Measurements from ENCODE around the gene SPINK14.

The SPINK14 gene

DNA sequence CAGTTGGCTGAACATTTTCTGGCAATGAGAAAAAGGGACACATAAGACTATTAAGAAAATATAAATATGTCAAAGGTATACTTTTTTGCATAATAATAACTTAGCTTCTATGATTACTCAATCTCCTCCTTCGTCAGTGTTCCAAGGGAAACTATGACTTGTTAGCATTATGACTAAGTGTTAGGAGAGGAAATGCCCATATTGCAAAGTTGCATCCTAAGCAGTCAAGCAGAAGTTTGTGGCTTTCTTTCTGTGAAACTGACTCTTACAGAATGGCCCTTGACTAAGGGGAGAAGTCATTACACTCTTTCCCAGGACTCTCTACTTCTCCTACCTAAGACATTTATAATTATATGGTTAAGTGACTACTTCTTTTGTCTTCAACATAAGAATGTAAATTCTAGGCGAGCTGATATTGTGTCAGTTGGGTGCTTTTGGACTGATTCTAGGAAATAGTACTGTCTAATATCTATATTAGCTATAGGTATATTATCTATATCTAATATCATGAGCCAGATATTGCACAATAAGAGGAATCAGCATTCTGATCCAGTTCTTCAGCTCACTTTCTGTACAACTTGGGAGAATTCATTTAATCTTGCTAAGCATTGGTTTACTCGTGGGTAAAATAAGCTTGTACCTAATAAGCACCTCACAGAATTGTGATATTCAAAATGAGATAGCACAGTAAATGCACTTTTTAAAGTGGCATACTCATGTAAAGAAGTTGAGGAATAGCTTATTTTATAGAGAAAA lies 18.1 kb downstream of the SPINK14 start:
- DNase-seq (ENCODE audit: insufficient read length, low spot score) = no peak
- FAIRE-seq = no peak
- no peak for TF ChIP-seq TAF1 (IDR thresholded peaks at IDR 0.05; ENCODE audit: low read depth, low read length)
- TF ChIP-seq POLR2AphosphoS5 (IDR thresholded peaks at IDR 0.05; ENCODE audit: low read depth, low read length) = no peak
- TF ChIP-seq SPI1 (IDR thresholded peaks at IDR 0.05; ENCODE audit: low read depth, low read length) = no peak
- TF ChIP-seq POU2F2 (IDR thresholded peaks at IDR 0.05; ENCODE audit: low read depth, low read length) = no peak
- TF ChIP-seq POLR2A (IDR thresholded peaks at IDR 0.05; ENCODE audit: low read depth, low read length) = no peak
- no peak for TF ChIP-seq PAX5 (IDR thresholded peaks at IDR 0.05; ENCODE audit: insufficient read depth, low read length, severe bottlenecking)

DNA sequence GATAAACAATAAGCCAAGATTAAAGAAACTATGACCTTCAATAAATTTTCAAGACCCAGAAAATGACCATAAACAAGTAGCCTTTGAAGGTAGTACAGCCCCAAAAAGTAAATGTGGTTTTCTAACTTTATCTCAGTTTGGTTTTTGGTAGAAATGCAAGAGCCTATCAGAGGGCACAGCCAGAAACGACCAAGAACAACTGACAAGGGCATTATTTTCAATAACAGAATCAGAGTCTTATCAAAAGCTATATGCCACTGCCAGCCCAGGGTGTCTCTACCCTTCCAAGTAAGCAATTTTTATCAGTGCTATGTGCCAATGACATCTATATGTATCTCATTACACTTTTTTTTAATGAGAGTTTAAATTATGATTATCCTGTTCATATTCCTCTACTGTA lies 22.7 kb downstream of the SPINK14 start:
- no peak for FAIRE-seq
- no peak for DNase-seq (ENCODE audit: insufficient read length, low spot score)
- TF ChIP-seq POLR2A (IDR thresholded peaks at IDR 0.05; ENCODE audit: low read depth, low read length) (no peak), PAX5 (IDR thresholded peaks at IDR 0.05; ENCODE audit: insufficient read depth, low read length, severe bottlenecking) (no peak), POU2F2 (IDR thresholded peaks at IDR 0.05; ENCODE audit: low read depth, low read length) (no peak), TAF1 (IDR thresholded peaks at IDR 0.05; ENCODE audit: low read depth, low read length) (no peak), POLR2AphosphoS5 (IDR thresholded peaks at IDR 0.05; ENCODE audit: low read depth, low read length) (no peak), SPI1 (IDR thresholded peaks at IDR 0.05; ENCODE audit: low read depth, low read length) (no peak)

DNA sequence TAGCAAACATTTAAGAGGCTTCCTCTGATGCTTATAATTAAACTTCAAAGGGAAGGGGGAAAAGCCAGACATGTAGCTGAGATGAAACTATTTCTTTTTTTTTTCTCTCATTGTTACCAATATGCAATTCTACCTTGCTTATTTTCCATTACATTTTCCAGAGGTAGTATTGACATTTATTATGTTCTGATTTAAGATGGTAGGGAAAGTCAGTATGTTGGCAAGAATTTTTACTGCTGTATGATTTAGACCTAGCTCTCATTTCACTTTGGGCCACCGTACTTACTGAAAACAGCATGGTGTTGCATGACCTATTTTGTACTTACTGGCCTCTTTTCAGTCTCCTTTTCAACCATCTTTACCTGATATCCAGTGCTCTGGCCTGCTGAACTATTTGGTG lies 24.9 kb downstream of the SPINK14 start:
- no peak for TF ChIP-seq TAF1 (IDR thresholded peaks at IDR 0.05; ENCODE audit: low read depth, low read length)
- no peak for TF ChIP-seq PAX5 (IDR thresholded peaks at IDR 0.05; ENCODE audit: insufficient read depth, low read length, severe bottlenecking)
- DNase-seq (ENCODE audit: insufficient read length, low spot score) (no peak), FAIRE-seq (no peak)

DNA sequence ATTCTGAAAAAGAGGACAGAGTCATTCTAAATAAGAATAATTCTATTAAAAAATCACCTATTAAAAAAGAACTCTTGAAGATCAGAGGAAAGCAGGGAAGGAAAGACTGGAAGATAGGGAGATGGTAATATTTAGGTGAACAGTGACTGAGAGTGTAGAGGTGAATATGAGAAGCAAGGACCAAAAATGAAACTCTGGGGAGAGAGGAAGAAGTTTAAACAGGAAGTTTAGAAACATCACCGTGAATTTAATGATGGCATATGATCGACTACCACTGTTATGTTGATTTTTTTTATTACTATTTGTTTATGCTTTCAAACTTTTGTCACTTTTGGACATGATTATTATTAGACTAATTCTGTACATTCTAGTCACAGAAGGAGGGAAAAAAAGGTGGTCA lies 32.8 kb downstream of the SPINK14 start:
- no peak for DNase-seq (ENCODE audit: insufficient read length, low spot score)
- FAIRE-seq = no peak
- TF ChIP-seq POLR2AphosphoS5 (IDR thresholded peaks at IDR 0.05; ENCODE audit: low read depth, low read length) (no peak), POU2F2 (IDR thresholded peaks at IDR 0.05; ENCODE audit: low read depth, low read length) (no peak), TAF1 (IDR thresholded peaks at IDR 0.05; ENCODE audit: low read depth, low read length) (no peak), POLR2A (IDR thresholded peaks at IDR 0.05; ENCODE audit: low read depth, low read length) (no peak), SPI1 (IDR thresholded peaks at IDR 0.05; ENCODE audit: low read depth, low read length) (no peak), PAX5 (IDR thresholded peaks at IDR 0.05; ENCODE audit: insufficient read depth, low read length, severe bottlenecking) (no peak)

DNA sequence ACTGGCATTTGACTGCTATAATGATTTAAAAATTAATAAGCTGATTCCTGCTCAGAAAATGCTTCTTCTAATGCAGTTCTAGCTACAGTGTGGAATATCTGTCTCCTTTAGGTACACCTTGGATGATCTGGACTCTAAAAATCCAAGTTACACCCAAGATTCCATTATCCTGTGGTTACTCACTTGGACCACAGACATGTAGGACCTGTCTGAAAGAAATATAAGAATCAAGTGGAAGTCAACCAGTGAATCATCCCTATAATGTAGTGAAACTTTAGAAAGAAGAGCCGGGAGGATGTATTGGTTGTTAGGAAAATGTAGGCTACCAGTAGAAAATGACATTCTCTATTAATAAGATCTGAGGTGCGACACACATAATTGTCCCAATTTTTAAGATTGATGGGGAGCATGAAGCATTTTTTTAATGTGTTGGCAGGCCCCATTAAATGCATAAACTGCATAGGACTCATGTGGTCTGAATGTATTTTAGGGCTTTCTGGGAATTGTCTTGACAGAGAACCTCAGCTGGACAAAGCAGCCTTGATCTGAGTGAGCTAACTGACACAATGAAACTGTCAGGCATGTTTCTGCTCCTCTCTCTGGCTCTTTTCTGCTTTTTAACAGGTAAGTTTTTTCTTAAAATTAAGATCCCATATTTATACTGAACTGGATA lies 34.3 kb downstream of the SPINK14 start, which contains the start of gene SPINK6:
TSS of gene SPINK6 (plus strand) at position 512 of the 673 bp plus-strand sequence. CDS start at position 567, 55 bp downstream.
- no peak for FAIRE-seq
- no peak for TF ChIP-seq POLR2A (IDR thresholded peaks at IDR 0.05; ENCODE audit: low read depth, low read length)
- TF ChIP-seq TAF1 (IDR thresholded peaks at IDR 0.05; ENCODE audit: low read depth, low read length) = no peak
- no peak for TF ChIP-seq SPI1 (IDR thresholded peaks at IDR 0.05; ENCODE audit: low read depth, low read length)
- no peak for TF ChIP-seq POLR2AphosphoS5 (IDR thresholded peaks at IDR 0.05; ENCODE audit: low read depth, low read length)
- no peak for TF ChIP-seq POU2F2 (IDR thresholded peaks at IDR 0.05; ENCODE audit: low read depth, low read length)
- TF ChIP-seq PAX5 (IDR thresholded peaks at IDR 0.05; ENCODE audit: insufficient read depth, low read length, severe bottlenecking) = no peak
- DNase-seq (ENCODE audit: insufficient read length, low spot score) = no peak

DNA sequence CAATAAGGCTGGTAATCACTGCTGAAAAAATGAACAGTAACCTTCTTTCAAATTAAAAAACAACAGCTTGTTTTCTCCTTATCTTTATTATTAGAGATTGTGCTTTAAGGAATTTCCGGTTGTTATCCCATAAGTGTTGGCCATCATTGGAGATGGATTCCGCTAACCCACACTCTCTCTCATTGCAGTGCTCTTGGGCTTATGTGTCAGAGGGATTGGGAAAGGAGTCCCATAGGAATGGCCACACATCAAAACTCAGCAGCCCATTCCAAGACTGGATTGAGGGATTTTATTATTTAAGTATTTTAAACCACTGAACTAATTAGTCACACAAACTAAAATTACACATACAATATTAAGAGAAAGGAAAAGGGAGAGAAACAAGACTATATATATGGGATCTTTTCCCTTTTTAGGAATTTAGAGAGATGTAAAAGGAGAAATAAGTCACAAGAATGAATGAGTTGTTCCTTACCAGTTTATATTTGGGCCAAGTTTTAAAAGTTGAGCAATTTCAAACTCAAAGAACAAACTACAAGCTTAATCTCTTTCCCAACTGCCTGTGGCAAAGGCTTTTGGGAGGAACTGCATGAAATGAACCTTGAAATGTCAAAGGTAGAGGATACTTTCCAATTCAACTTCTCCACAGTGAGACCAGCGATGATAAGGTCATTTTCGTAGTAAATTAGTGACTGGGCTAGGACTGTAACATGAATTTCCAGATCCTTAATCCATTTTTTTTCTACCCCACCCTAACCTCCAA lies 36.9 kb downstream of the SPINK14 start:
- TF ChIP-seq POU2F2 (IDR thresholded peaks at IDR 0.05; ENCODE audit: low read depth, low read length) = no peak
- no peak for TF ChIP-seq SPI1 (IDR thresholded peaks at IDR 0.05; ENCODE audit: low read depth, low read length)
- TF ChIP-seq POLR2AphosphoS5 (IDR thresholded peaks at IDR 0.05; ENCODE audit: low read depth, low read length) = no peak
- DNase-seq (ENCODE audit: insufficient read length, low spot score) (no peak), FAIRE-seq (no peak)

DNA sequence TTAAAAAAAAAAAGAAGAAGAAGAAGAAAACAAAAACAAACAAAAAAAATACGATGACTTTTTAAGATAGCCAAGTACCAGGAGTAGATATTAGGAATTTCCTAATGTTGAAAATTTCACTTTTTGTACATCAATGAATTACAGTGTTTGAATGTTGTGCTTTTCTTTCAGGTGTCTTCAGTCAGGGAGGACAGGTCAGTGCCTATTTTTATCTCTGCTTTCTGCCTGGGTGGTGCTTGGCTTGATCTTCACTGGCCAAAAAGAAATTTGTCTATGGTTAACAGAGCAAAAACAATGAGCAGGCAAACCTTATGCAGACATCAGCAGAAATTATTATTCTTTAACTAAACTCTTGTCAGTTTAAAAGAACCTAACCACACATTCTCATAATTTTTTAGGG lies 37.5 kb downstream of the SPINK14 start:
- FAIRE-seq (no peak), DNase-seq (ENCODE audit: insufficient read length, low spot score) (no peak)
- TF ChIP-seq POLR2AphosphoS5 (IDR thresholded peaks at IDR 0.05; ENCODE audit: low read depth, low read length) (no peak), TAF1 (IDR thresholded peaks at IDR 0.05; ENCODE audit: low read depth, low read length) (no peak), SPI1 (IDR thresholded peaks at IDR 0.05; ENCODE audit: low read depth, low read length) (no peak), POU2F2 (IDR thresholded peaks at IDR 0.05; ENCODE audit: low read depth, low read length) (no peak), PAX5 (IDR thresholded peaks at IDR 0.05; ENCODE audit: insufficient read depth, low read length, severe bottlenecking) (no peak), POLR2A (IDR thresholded peaks at IDR 0.05; ENCODE audit: low read depth, low read length) (no peak)

DNA sequence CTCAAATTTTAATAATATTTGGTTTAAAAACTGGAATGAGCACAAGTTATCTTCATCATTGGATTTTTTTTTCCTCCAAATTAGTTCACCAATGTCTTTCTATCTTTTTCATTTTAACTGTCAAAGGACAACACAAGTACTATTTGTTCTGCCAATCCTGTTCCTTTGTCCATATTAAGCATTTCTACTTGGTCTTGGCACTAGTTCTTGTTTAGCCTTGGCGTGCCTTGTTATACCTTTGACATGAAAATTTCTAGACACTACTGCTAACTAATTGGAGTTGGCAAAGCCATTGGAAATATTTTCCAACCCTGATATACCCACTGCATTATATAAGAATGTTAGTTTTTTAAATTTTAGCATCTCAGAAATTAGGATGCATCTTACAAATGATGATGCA lies 38.3 kb downstream of the SPINK14 start:
- FAIRE-seq = no peak
- DNase-seq (ENCODE audit: insufficient read length, low spot score) = no peak
- no peak for TF ChIP-seq TAF1 (IDR thresholded peaks at IDR 0.05; ENCODE audit: low read depth, low read length)
- no peak for TF ChIP-seq SPI1 (IDR thresholded peaks at IDR 0.05; ENCODE audit: low read depth, low read length)
- no peak for TF ChIP-seq POU2F2 (IDR thresholded peaks at IDR 0.05; ENCODE audit: low read depth, low read length)
- no peak for TF ChIP-seq PAX5 (IDR thresholded peaks at IDR 0.05; ENCODE audit: insufficient read depth, low read length, severe bottlenecking)
- TF ChIP-seq POLR2AphosphoS5 (IDR thresholded peaks at IDR 0.05; ENCODE audit: low read depth, low read length) = no peak
- TF ChIP-seq POLR2A (IDR thresholded peaks at IDR 0.05; ENCODE audit: low read depth, low read length) = no peak

DNA sequence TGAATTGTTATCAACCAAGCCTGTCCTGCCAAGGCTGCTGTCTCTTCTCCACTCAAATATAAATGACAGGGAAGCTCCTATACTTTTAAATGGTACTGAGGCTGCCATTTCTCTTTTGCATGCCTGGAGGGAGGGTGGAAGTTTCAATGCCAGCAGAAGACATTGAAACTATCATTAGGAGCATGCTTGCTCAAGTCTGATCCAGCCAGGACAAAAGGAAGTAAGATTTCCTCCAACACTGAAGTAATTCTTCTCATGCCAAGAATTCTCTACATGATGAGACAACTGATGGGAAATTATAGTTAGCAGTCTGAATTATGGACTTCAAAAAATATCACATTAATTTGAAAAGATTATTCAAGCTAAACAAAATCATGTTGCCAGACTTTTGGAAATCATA lies 39.9 kb downstream of the SPINK14 start:
- FAIRE-seq = no peak
- TF ChIP-seq POLR2AphosphoS5 (IDR thresholded peaks at IDR 0.05; ENCODE audit: low read depth, low read length) = no peak
- no peak for TF ChIP-seq POLR2A (IDR thresholded peaks at IDR 0.05; ENCODE audit: low read depth, low read length)
- TF ChIP-seq TAF1 (IDR thresholded peaks at IDR 0.05; ENCODE audit: low read depth, low read length) = no peak
- no peak for TF ChIP-seq SPI1 (IDR thresholded peaks at IDR 0.05; ENCODE audit: low read depth, low read length)
- TF ChIP-seq PAX5 (IDR thresholded peaks at IDR 0.05; ENCODE audit: insufficient read depth, low read length, severe bottlenecking) = no peak
- no peak for TF ChIP-seq POU2F2 (IDR thresholded peaks at IDR 0.05; ENCODE audit: low read depth, low read length)
- DNase-seq (ENCODE audit: insufficient read length, low spot score) = no peak

All from GM12891 (cell line).